Measurements from ENCODE around the gene TBC1D16. TPM values are rescaled to one million over a fixed set of nuclear protein-coding genes. Genes with fewer than 3 reads are reported as not detected.

TBC1D16 gene
- total RNA-seq, 1 donor from 2014 or later, result 21.7 TPM

GRCh38 chr17:79931817-79932309, 103.8 kb downstream of the TBC1D16 start:
- DNase-seq, result no peak

GRCh38 chr17:79930877-79931816, 104.5 kb downstream of the TBC1D16 start:
- no peak for ATAC-seq
- no peak for DNase-seq

More at GRCh38 chr17:79931817-79932309, 103.8 kb downstream of the TBC1D16 start:
- intact Hi-C loops (cut with DNase I), result no loop called here
- TF ChIP-seq CTCF (IDR thresholded peaks at IDR 0.05), result no peak
- Histone ChIP-seq H3K4me3 (no peak overlapping the region), H3K27ac (no peak overlapping the region), H3K27me3 (peaks cover 46% of the 10 kb centered on the region), H3K36me3 (no peaks in the 10 kb centered on the region), H3K4me1 (peaks cover 5% of the 10 kb centered on the region), H3K9me3 (no peaks in the 10 kb centered on the region)
- no peak for ATAC-seq

GRCh38 chr17:79930062-79930876, 105.4 kb downstream of the TBC1D16 start:
- Histone ChIP-seq H3K27ac (no peak overlapping the region), H3K9me3 (no peaks in the 10 kb centered on the region), H3K4me1 (peaks cover 5% of the 10 kb centered on the region), H3K4me3 (no peak overlapping the region), H3K36me3 (no peaks in the 10 kb centered on the region), H3K27me3 (peaks cover 52% of the 10 kb centered on the region)
- no peak for ATAC-seq
- TF ChIP-seq CTCF (IDR thresholded peaks at IDR 0.05), result no peak
- intact Hi-C loops (cut with DNase I), result no loop called here
- no peak for DNase-seq

More at GRCh38 chr17:79930877-79931816, 104.5 kb downstream of the TBC1D16 start:
- intact Hi-C loops (cut with DNase I), result no loop called here
- H3K27ac ChIP-seq, result no peak overlapping the region
- no peaks in the 10 kb centered on the region for H3K9me3 ChIP-seq
- H3K27me3 ChIP-seq, result peaks cover 52% of the 10 kb centered on the region
- H3K36me3 ChIP-seq, result no peaks in the 10 kb centered on the region
- no peak for TF ChIP-seq CTCF (IDR thresholded peaks at IDR 0.05)
- no peak overlapping the region for H3K4me3 ChIP-seq
- peaks cover 5% of the 10 kb centered on the region for H3K4me1 ChIP-seq

- intact Hi-C loops (cut with DNase I), result no loop called here
- no peak for TF ChIP-seq CTCF (IDR thresholded peaks at IDR 0.05)
- H3K9me3 ChIP-seq, result no peaks in the 10 kb centered on the region
- no peak overlapping the region for H3K27ac ChIP-seq
- no peak overlapping the region for H3K4me3 ChIP-seq
- peaks cover 9% of the 10 kb centered on the region for H3K4me1 ChIP-seq
- DNase-seq, result no peak
- peaks cover 52% of the 10 kb centered on the region for H3K27me3 ChIP-seq
- no peak for ATAC-seq
- no peaks in the 10 kb centered on the region for H3K36me3 ChIP-seq
Measured at GRCh38 chr17:79929257-79930061, 106.2 kb downstream of the TBC1D16 start.
